MG63 (cell line): ENCODE results near the gene APBA2. TPM values are rescaled to one million over a fixed set of nuclear protein-coding genes. Genes with fewer than 3 reads are reported as not detected.
"Not testable (repeated sequence)": the region's sequence is repeated elsewhere in the genome, so short reads cannot be mapped to it uniquely, and the experiment has no call there.

Experiments used
- DNase-seq: peaks from one replicate; pipeline ENCODE4 v3.0.0-alpha.2; 2020
- H3K27me3 ChIP-seq: fragments of 250-450 bp; sonication (Bioruptor Pico); 2 replicates; pipeline ENCODE4 v1.5.1; 2020; ENCODE audit warnings: mild to moderate bottlenecking, moderate library complexity
- H3K36me3 ChIP-seq: fragments of 250-450 bp; sonication (Bioruptor Pico); 2 replicates; pipeline ENCODE4 v1.5.1; 2020; ENCODE audit warnings: mild to moderate bottlenecking, moderate library complexity
- H3K4me3 ChIP-seq: fragments of 250-450 bp; sonication (Bioruptor Pico); 2 replicates; pipeline ENCODE4 v1.5.1; 2020; ENCODE audit warnings: mild to moderate bottlenecking, moderate library complexity
- H3K9me3 ChIP-seq: fragments of 250-450 bp; sonication (Bioruptor Pico); 2 replicates; pipeline ENCODE4 v1.5.1; 2020; ENCODE audit warnings: mild to moderate bottlenecking, moderate library complexity
- total RNA-seq: library from RNA; depleted of rRNA; stranded (reverse); fragments of >200 nt; shearing (Covaris generic); gene quantifications from 2 replicates; pipeline ENCODE4 v1.2.3, GENCODE V29; 2014; ENCODE audit warnings: low replicate concordance

The APBA2 gene
- total RNA-seq, 1 experiment from 2014 or later, result 28.0 TPM

DNA sequence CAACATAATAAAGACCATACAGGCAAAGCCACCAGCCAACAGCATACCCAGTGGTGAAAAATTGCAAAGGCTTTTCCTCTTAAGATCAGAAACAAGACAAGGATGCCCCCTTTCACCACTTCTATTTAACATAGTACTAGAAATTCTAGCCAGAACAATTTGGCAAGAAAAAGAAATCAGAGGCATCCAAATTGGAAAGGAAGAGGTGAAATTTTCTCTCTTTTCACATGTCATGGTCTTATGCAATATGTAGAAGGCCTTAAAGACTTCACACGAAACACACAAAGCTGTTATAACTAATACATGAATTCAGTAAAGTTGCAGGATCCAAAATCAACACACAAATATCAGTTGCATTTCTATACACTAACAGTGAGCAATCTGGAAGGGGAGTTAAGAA is 120.2 kb downstream of the APBA2 start:
- H3K4me3 ChIP-seq, result no peak overlapping the region
- H3K36me3 ChIP-seq, result no peaks in the 10 kb centered on the region
- DNase-seq, result no peak
- H3K27me3 ChIP-seq, result no peaks in the 10 kb centered on the region
- no peaks in the 10 kb centered on the region for H3K9me3 ChIP-seq

GRCh38 chr15:29008846-29009245 is 123.1 kb downstream of the APBA2 start:
- DNase-seq, result no peak

DNA sequence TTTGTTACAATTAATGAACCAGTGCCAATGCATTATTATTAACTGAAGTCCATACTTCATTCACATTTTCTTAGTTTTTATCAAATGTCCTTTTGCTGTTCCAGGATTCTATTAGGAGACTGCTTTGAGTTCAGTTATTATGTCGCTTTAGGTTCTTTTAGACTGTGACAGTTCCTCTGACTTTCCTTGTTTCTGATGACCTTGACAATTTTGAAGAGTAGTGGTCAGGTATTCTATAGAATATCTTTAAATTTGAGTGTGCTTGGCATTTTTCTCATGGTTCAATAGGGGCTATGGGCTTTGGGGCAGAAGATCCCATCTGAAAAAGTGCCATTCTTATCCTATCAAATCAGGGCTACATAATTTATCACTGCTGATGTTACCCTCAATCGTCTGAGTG is 126.3 kb downstream of the APBA2 start:
- H3K4me3 ChIP-seq, result no peak overlapping the region
- DNase-seq, result no peak
- no peaks in the 10 kb centered on the region for H3K36me3 ChIP-seq
- no peaks in the 10 kb centered on the region for H3K9me3 ChIP-seq
- no peaks in the 10 kb centered on the region for H3K27me3 ChIP-seq

More at GRCh38 chr15:29008846-29009245, 123.1 kb downstream of the APBA2 start:
- Histone ChIP-seq H3K27me3 (no peaks in the 10 kb centered on the region), H3K4me3 (no peak overlapping the region), H3K9me3 (no peaks in the 10 kb centered on the region), H3K36me3 (no peaks in the 10 kb centered on the region)

DNA sequence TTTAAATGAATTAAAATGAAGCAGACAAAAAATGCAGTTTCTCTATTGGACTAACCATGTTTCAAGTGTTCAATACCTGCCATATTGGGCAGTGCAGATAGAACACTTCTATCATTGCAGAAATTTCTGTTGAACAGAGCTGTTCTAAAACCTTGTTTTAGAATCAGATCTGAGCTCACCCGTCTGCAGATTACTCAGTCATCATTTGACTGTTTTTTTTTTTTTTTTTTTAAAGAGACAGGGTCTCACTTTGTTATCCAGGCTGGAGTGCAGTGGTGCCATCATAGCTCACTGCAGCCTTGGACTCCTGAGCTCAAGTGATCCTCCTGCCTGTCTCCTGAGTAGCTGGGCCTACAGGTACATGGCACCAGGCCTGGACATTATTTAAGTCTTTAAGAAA is 128.7 kb downstream of the APBA2 start:
- H3K36me3 ChIP-seq, result no peaks in the 10 kb centered on the region
- no peaks in the 10 kb centered on the region for H3K9me3 ChIP-seq
- H3K27me3 ChIP-seq, result no peaks in the 10 kb centered on the region
- no peak overlapping the region for H3K4me3 ChIP-seq
- no peak for DNase-seq

DNA sequence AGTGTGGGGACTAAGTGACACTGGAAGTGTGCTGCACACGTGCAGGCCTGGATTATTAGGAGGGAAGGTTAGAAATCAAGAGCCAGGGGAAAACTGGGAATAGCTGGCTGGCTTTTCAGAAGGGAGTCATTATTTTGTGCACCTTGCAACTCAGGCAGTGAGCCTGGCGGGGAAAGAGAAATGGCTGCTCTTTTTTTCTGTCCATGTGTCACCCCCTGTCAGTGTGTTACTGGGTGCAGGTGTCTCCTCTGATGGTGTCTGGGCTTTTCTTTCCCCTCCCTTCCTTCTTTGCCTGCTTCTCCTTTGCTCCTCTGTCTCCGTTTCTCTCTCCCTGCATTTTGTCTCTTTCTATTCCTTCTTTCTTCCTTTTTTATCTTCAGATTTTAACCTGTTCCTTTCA is 130.7 kb downstream of the APBA2 start:
- no peaks in the 10 kb centered on the region for H3K36me3 ChIP-seq
- H3K4me3 ChIP-seq, result no peak overlapping the region
- no peak for DNase-seq
- no peaks in the 10 kb centered on the region for H3K9me3 ChIP-seq
- no peaks in the 10 kb centered on the region for H3K27me3 ChIP-seq

DNA sequence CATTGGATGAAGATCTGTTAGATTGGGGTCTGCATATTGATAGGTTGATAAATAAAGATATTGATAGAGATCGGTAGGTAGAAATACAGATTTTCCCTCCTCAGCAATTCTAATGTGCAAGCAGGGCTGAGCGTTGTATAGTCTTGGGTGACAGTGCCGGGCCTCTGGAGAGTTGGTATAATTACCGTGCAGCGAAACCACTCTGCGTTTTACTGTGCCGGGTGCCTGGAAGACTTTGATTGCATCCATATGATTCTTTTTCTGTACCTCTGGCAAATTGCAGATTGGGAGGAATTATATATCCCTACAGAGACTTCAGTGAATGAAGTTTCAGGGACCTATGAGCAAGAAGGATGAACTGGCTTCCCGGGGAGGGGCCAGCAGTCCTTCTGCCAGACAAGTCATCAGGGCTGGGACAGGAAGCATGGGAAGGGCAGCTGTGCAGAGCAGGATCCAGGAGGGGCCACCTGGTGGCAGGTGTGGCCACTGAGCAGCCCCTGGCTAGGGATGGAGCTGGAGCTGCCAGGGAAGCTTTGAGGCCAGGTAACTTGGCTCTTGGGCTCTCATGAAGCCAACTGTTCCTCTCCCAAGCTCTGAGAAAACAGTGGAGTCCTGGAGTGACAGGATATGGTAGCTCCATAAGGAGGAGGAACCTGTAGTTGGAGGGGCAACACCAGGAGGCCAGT is 132.5 kb downstream of the APBA2 start:
- no peaks in the 10 kb centered on the region for H3K9me3 ChIP-seq
- no peaks in the 10 kb centered on the region for H3K27me3 ChIP-seq
- no peaks in the 10 kb centered on the region for H3K36me3 ChIP-seq
- no peak for DNase-seq
- no peak overlapping the region for H3K4me3 ChIP-seq

DNA sequence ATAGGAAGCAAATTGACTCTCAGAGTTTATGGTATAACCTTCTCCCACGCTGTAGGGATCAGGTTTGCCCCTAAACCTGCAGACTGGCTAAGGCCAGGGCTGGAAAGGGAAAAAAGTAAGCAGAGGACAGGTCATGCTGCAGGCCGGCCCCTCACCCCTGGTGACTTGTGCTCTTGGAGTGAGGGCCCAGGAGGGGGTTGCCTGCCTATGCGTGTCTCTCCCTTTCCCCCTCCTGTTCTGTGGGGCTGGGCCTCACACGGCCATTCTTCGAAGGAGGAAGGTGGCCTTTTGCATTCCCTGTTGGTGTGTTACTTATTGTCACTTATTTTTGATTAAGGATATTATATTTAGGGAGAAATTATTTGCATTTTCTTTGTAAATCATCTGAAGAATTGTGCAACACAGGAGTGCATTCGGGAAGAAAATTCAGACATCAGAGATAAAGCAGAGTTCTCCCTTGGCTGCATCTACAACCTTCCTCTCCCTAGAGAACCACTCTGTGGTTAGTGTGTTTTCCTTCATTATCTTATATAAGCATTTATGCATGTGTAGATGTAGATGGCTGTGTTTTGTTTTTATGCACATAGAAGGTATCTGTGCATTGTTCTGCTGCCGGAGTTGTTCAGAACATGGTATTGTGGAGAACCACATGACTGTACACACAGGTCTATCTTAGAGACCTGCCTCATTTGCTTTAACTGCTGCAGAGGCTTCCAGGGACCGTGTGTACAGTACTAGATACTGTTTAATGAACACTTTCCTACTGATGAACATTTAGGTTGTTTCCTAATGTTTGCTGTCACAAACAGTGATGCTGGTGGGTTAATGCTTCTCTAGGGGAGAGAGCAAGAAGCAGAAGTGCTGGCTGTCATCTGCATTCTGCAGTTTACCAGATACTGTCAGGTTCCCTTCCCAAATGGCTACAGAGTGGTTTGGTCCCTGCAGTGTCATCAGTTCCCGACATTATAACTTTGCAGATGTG is 133.5 kb downstream of the APBA2 start:
- Histone ChIP-seq H3K27me3 (no peaks in the 10 kb centered on the region), H3K36me3 (no peaks in the 10 kb centered on the region), H3K4me3 (no peak overlapping the region), H3K9me3 (no peaks in the 10 kb centered on the region)
- DNase-seq, result no peak

DNA sequence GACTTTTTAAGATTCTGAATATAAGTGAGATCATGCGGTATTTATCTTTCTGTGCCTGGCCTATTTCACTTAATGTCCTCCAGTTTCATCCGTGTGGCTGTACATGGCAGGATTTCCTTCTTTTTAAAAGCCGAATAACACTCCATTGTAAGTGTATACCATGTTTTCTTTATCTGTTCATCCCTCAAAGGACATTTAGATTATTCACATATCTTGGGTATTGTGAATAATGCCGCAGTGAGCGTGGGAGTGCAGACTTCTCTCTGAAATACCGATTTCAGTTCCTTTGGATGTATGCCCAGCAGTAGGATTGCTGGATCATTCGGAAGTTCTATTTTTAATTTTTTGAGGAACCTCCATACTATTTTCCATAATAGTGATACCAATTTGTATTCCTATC is 136.1 kb downstream of the APBA2 start:
- Histone ChIP-seq H3K4me3 (no peak overlapping the region), H3K9me3 (no peaks in the 10 kb centered on the region), H3K36me3 (no peaks in the 10 kb centered on the region), H3K27me3 (no peaks in the 10 kb centered on the region)
- DNase-seq, result no peak

DNA sequence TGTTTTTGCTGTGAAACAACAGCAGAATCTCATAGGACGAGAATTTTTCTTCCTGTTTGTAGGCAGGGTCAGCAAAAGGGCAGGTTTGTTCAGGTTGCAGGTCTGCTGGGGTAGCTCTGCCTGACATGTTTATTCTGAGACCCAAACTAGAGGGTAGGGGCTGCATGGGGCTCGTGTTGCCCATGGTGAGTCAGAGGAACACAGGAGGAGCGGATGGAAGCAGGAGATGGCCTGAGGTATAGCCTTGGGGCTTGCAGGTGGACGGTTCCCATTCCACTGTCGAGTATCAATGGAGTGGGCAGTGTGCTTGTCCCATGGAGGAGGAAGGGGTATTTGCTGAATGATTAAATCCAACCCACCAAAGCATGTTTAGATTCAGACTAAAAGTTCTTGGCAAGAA is 138.9 kb downstream of the APBA2 start:
- Histone ChIP-seq H3K4me3 (no peak overlapping the region), H3K9me3 (no peaks in the 10 kb centered on the region; the same call in 1 of the 2 replicates), H3K36me3 (no peaks in the 10 kb centered on the region), H3K27me3 (no peaks in the 10 kb centered on the region)
- DNase-seq, result no peak

GRCh38 chr15:29025411-29025810 is 139.6 kb downstream of the APBA2 start:
- not testable (repeated sequence) for H3K4me3 ChIP-seq, H3K27me3 ChIP-seq, DNase-seq, H3K36me3 ChIP-seq, H3K9me3 ChIP-seq

GRCh38 chr15:29028158-29028557 is 142.4 kb downstream of the APBA2 start:
- H3K27me3 ChIP-seq, H3K36me3 ChIP-seq, H3K4me3 ChIP-seq, DNase-seq, H3K9me3 ChIP-seq: not testable (repeated sequence)

DNA sequence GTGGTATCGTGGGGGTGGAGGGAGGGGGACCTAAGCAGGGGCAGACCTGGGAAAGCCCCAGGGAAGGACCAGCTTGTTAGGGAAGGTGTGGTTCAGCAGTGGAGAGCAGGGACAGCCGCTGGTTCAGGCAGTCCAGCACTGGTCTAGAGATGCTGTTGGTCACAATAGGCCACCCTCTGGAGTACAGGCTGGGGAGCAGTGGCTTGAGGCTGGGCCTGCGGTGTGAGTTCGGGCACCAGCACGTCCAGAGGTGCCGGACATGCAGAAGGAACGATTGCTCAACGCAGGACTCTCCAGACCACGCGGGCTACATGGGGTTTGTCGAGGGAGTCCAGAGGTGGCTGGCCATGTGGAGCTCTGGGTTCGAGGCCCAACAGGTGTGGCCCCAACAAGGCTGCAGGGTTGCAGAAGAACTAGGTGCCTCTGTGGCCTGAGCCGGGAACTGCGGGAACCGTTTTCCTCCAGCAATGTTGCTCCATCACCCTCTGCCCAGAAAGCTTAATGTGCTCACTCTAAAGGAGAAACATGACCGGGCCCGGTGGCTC is 143.9 kb downstream of the APBA2 start:
- Histone ChIP-seq H3K9me3 (no peaks in the 10 kb centered on the region; the same call in 1 of the 2 replicates), H3K4me3 (no peak overlapping the region), H3K36me3 (no peaks in the 10 kb centered on the region), H3K27me3 (no peaks in the 10 kb centered on the region)
- DNase-seq, result no peak

- no peaks in the 10 kb centered on the region; the same call in 1 of the 2 replicates for H3K9me3 ChIP-seq
- no peaks in the 10 kb centered on the region for H3K36me3 ChIP-seq
- H3K4me3 ChIP-seq, result no peak overlapping the region
- no peak for DNase-seq
- H3K27me3 ChIP-seq, result no peaks in the 10 kb centered on the region
Observed at GRCh38 chr15:29031502-29032228, 145.9 kb downstream of the APBA2 start.

GRCh38 chr15:29032229-29032625 is 146.5 kb downstream of the APBA2 start:
- H3K4me3 ChIP-seq, result no peak overlapping the region
- DNase-seq, result no peak

DNA sequence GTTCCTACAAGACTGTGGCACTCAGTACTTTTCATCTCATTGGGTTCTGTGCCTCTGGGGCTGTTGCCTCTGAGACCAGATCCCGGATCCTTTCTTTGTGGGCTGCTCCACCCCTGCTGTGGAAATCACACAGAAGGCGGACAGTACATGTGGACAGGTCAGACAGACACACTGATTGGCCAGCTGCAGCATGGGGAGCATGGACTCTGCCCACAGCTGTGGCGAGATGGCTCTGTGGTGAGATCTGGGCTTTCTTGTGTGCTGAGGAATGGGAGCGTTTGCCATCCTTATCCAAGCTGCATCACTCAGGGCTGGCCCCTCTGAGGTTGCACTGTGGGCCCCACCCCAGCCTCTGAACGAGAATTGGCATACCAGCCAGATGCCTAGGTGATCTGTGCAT is 147.0 kb downstream of the APBA2 start:
- no peaks in the 10 kb centered on the region for H3K36me3 ChIP-seq
- no peak overlapping the region for H3K4me3 ChIP-seq
- no peaks in the 10 kb centered on the region; the same call in 1 of the 2 replicates for H3K9me3 ChIP-seq
- H3K27me3 ChIP-seq, result no peaks in the 10 kb centered on the region
- no peak for DNase-seq

More at GRCh38 chr15:29032229-29032625, 146.5 kb downstream of the APBA2 start:
- no peaks in the 10 kb centered on the region for H3K36me3 ChIP-seq
- no peaks in the 10 kb centered on the region for H3K27me3 ChIP-seq
- no peaks in the 10 kb centered on the region; the same call in 1 of the 2 replicates for H3K9me3 ChIP-seq

DNA sequence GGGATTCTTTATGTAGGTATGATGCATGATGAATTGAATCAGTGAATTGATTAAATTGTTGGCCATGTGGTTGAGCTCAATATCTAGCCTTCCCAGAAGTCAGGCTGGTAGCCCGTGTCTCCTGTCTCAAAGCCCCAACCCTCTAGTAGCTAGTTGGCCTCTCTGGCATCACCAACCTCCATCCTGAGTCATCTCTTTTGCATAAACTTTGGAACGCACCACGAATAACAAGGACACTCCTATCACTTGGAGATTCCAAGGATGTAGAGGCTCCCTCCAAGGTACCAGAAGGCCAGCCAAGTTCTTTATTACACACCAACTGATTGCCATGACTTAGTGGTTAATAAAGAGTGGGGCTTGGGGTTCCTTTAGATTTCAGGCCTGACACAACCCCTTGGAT is 148.4 kb downstream of the APBA2 start:
- peak; percentile 48 for DNase-seq
- Histone ChIP-seq H3K4me3 (no peak overlapping the region), H3K36me3 (no peaks in the 10 kb centered on the region), H3K27me3 (no peaks in the 10 kb centered on the region), H3K9me3 (no peaks in the 10 kb centered on the region)
